SK-N-SH (cell line): ENCODE data around the gene OR13J1.

Experiments
- CHD2 ChIP-seq: fragments of 150-350 bp; IDR thresholded peaks from 2 replicates; pipeline ENCODE4 v1.6.1; 2018; ENCODE audit warnings: low read length; ENCODE audit not compliant: partially characterized antibody
- CTCF ChIP-seq: fragments of 200-600 bp; sonication (generic); IDR thresholded peaks from 2 replicates; pipeline ENCODE4 v1.6.1; 2017; ENCODE audit warnings: antibody characterized with exemption, mild to moderate bottlenecking, moderate library complexity
- EP300 ChIP-seq, 2 experiments: IDR thresholded peaks; 2 replicates each; pipeline versions ENCODE4 v1.4.0 to v1.6.1; 2012; ENCODE audit warnings: borderline replicate concordance in 1 of 2, low read depth in 1 of 2, low read length in 1 of 2
- NFIC ChIP-seq: IDR thresholded peaks from 2 replicates; pipeline ENCODE4 v1.4.0; 2012; ENCODE audit warnings: borderline replicate concordance
- POLR2AphosphoS5 ChIP-seq: IDR thresholded peaks from 2 replicates; pipeline ENCODE4 v1.6.1; 2012; ENCODE audit warnings: low read depth, low read length
- RAD21 ChIP-seq: IDR thresholded peaks from 2 replicates; pipeline ENCODE4 v1.6.1; 2012; ENCODE audit warnings: mild to moderate bottlenecking, low read length
- RCOR1 ChIP-seq: fragments of 150-350 bp; IDR thresholded peaks from 2 replicates; pipeline ENCODE4 v1.6.1; 2017; ENCODE audit warnings: antibody characterized with exemption, low read length
- RFX5 ChIP-seq: IDR thresholded peaks from 2 replicates; pipeline ENCODE4 v1.6.1; 2012; ENCODE audit warnings: mild to moderate bottlenecking, improper control_type of control experiment, low read length
- TCF12 ChIP-seq: IDR thresholded peaks from 2 replicates; pipeline ENCODE4 v1.4.0; 2012
- TEAD4 ChIP-seq: IDR thresholded peaks from 2 replicates; pipeline ENCODE4 v1.4.0; 2012; ENCODE audit warnings: mild to moderate bottlenecking, borderline replicate concordance; ENCODE audit not compliant: insufficient read depth
- TF ChIP-seq, protein P1 (sequence below): IDR thresholded peaks from 2 replicates; pipeline ENCODE4 v1.4.0; 2012; ENCODE audit warnings: low read depth, borderline replicate concordance
- TF ChIP-seq, protein P2 (sequence below): fragments of 150-350 bp; IDR thresholded peaks from 2 replicates; pipeline ENCODE4 v1.6.1; 2017; ENCODE audit warnings: antibody characterized with exemption, low read length, low read depth, borderline replicate concordance

DNA sequence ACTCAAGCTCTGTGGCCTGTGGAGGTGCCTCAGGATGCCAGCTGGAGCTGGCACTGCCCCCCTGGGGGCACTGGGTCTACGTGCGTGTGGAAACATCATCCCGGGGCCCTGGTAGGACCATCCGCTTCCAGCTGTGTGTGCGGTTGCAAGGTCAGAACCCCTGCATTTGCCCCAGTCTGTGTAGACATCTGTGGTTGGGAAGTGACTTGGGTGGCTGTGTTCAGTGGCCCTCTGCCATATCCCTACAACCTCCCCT, 28.6 kb downstream of the OR13J1 start:
- TF ChIP-seq CTCF (no peak), RCOR1 (no peak), NFIC (no peak), RAD21 (no peak), RFX5 (no peak), TCF12 (no peak), CHD2 (no peak), TEAD4 (no peak), EP300 (IDR thresholded peaks at IDR 0.05; ENCODE audit: borderline replicate concordance in 1 of 2, low read depth in 1 of 2, low read length in 1 of 2) (no peak), POLR2AphosphoS5 (no peak)
- TF ChIP-seq, protein P1, sequence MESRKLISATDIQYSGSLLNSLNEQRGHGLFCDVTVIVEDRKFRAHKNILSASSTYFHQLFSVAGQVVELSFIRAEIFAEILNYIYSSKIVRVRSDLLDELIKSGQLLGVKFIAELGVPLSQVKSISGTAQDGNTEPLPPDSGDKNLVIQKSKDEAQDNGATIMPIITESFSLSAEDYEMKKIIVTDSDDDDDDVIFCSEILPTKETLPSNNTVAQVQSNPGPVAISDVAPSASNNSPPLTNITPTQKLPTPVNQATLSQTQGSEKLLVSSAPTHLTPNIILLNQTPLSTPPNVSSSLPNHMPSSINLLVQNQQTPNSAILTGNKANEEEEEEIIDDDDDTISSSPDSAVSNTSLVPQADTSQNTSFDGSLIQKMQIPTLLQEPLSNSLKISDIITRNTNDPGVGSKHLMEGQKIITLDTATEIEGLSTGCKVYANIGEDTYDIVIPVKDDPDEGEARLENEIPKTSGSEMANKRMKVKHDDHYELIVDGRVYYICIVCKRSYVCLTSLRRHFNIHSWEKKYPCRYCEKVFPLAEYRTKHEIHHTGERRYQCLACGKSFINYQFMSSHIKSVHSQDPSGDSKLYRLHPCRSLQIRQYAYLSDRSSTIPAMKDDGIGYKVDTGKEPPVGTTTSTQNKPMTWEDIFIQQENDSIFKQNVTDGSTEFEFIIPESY: no peak
- TF ChIP-seq, protein P2, sequence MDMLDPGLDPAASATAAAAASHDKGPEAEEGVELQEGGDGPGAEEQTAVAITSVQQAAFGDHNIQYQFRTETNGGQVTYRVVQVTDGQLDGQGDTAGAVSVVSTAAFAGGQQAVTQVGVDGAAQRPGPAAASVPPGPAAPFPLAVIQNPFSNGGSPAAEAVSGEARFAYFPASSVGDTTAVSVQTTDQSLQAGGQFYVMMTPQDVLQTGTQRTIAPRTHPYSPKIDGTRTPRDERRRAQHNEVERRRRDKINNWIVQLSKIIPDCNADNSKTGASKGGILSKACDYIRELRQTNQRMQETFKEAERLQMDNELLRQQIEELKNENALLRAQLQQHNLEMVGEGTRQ: no peak
